HepG2 (cell line): Measurements from ENCODE around the gene NOL12. TPM values are rescaled to one million over a fixed set of nuclear protein-coding genes. Genes with fewer than 3 reads are reported as not detected.
A peak's percentile ranks its signal among the peaks of the same experiment; 100 is the strongest.

ENCODE experiments used
- ASH2L ChIP-seq: fragments of 300-600, 200-600 bp; sonication (generic); IDR thresholded peaks from 2 replicates; pipeline ENCODE4 v1.7.0; 2017; ENCODE audit warnings: low read depth, mild to moderate bottlenecking, moderate library complexity, mixed read lengths, low read length; ENCODE audit not compliant: insufficient read length
- BRD4 ChIP-seq: sonication (generic); formaldehyde crosslinking; IDR thresholded peaks from 2 replicates; pipeline ENCODE4 v1.4.0; 2020; ENCODE audit warnings: missing genetic modification reagents
- EED ChIP-seq: sonication (generic); formaldehyde crosslinking; IDR thresholded peaks from 2 replicates; pipeline ENCODE4 v1.5.0; 2020; ENCODE audit warnings: mild to moderate bottlenecking, missing genetic modification reagents
- FOXJ3 ChIP-seq: sonication (generic); formaldehyde crosslinking; IDR thresholded peaks from 2 replicates; pipeline ENCODE4 v1.4.0; 2020; ENCODE audit warnings: missing genetic modification reagents, mild to moderate bottlenecking, borderline replicate concordance
- FOXK1 ChIP-seq: sonication (generic); formaldehyde crosslinking; IDR thresholded peaks from 2 replicates; pipeline ENCODE4 v1.4.0; 2020; ENCODE audit warnings: low read depth, missing genetic modification reagents, borderline replicate concordance
- GFI1 ChIP-seq: sonication (generic); formaldehyde crosslinking; IDR thresholded peaks from 2 replicates; pipeline ENCODE4 v1.5.0; 2020; ENCODE audit warnings: missing genetic modification reagents, mild to moderate bottlenecking, borderline replicate concordance
- ISL2 ChIP-seq: sonication (generic); formaldehyde crosslinking; IDR thresholded peaks from 2 replicates; pipeline ENCODE4 v1.5.0; 2020; ENCODE audit warnings: missing genetic modification reagents
- KAT2B ChIP-seq: fragments of 150-350 bp; IDR thresholded peaks from 2 replicates; pipeline ENCODE4 v1.6.1; 2014; ENCODE audit warnings: low read depth, low read length, borderline replicate concordance
- MXD4 ChIP-seq: IDR thresholded peaks from 2 replicates; pipeline ENCODE4 v1.6.1; 2016; ENCODE audit warnings: mild to moderate bottlenecking, missing biosample characterization, missing genetic modification reagents
- NCOA2 ChIP-seq: sonication (generic); formaldehyde crosslinking; IDR thresholded peaks from 2 replicates; pipeline ENCODE4 v1.8.0; 2022; ENCODE audit warnings: inconsistent platforms
- NR2F2 ChIP-seq: IDR thresholded peaks from 2 replicates; pipeline ENCODE4 v1.6.1; 2012; ENCODE audit warnings: low read depth, inconsistent platforms, borderline replicate concordance
- POLR2G ChIP-seq: fragments of 200-400 bp; formaldehyde crosslinking; IDR thresholded peaks from 2 replicates; pipeline ENCODE4 v1.6.1; 2018; ENCODE audit warnings: mild to moderate bottlenecking, low read depth, low read length, moderate library complexity
- PTBP1 ChIP-seq: fragments of 200-400 bp; formaldehyde crosslinking; IDR thresholded peaks from 2 replicates; pipeline ENCODE4 v1.6.1; 2018; ENCODE audit warnings: low read length, low read depth; ENCODE audit not compliant: poor library complexity, severe bottlenecking
- RXRA ChIP-seq: sonication (generic); formaldehyde crosslinking; IDR thresholded peaks from 2 replicates; pipeline ENCODE4 v1.5.1; 2020; ENCODE audit warnings: missing genetic modification reagents
- SIN3B ChIP-seq: fragments of 150-350 bp; IDR thresholded peaks from 2 replicates; pipeline ENCODE4 v1.6.1; 2014; ENCODE audit warnings: low read length
- SRSF1 ChIP-seq: fragments of 200-400 bp; formaldehyde crosslinking; optimal IDR thresholded peaks from 2 replicates; pipeline ENCODE3; 2017; ENCODE audit warnings: mild to moderate bottlenecking, low read depth, low read length, moderate library complexity
- SRSF9 ChIP-seq: fragments of 200-400 bp; formaldehyde crosslinking; IDR thresholded peaks from 2 replicates; pipeline ENCODE4 v1.6.1; 2018; ENCODE audit warnings: borderline replicate concordance, mild to moderate bottlenecking, low read depth, low read length; ENCODE audit not compliant: insufficient read depth, poor library complexity, severe bottlenecking
- TRIM24 ChIP-seq: sonication (generic); formaldehyde crosslinking; IDR thresholded peaks from 2 replicates; pipeline ENCODE4 v1.8.0; 2022; ENCODE audit warnings: mild to moderate bottlenecking, missing genetic modification reagents
- YEATS4 ChIP-seq: sonication (generic); formaldehyde crosslinking; IDR thresholded peaks from 2 replicates; pipeline ENCODE4 v1.4.0; 2020; ENCODE audit warnings: missing genetic modification reagents, borderline replicate concordance
- ZNF224 ChIP-seq: sonication (generic); formaldehyde crosslinking; IDR thresholded peaks from 2 replicates; pipeline ENCODE4 v1.5.0; 2020; ENCODE audit warnings: mild to moderate bottlenecking, missing genetic modification reagents
- ZNF530 ChIP-seq: sonication (generic); formaldehyde crosslinking; IDR thresholded peaks from 2 replicates; pipeline ENCODE4 v1.5.0; 2020; ENCODE audit warnings: low read depth, mild to moderate bottlenecking, missing genetic modification reagents
- ZNF570 ChIP-seq: sonication (generic); formaldehyde crosslinking; IDR thresholded peaks from 2 replicates; pipeline ENCODE4 v1.4.0; 2020; ENCODE audit warnings: mild to moderate bottlenecking, missing genetic modification reagents, borderline replicate concordance
- ZNF589 ChIP-seq: sonication (generic); formaldehyde crosslinking; conservative IDR thresholded peaks from 2 replicates; pipeline ENCODE4 v1.8.0; 2022; ENCODE audit warnings: mild to moderate bottlenecking, moderate library complexity, missing genetic modification reagents
- ZNF614 ChIP-seq: IDR thresholded peaks from 2 replicates; pipeline ENCODE4 v1.6.1; 2018; ENCODE audit warnings: missing biosample characterization, missing genetic modification reagents, inconsistent platforms, borderline replicate concordance
- polyA plus RNA-seq, 8 experiments: library from polyadenylated mRNA; depleted of rRNA in 3 of 8; stranded (reverse) in 7 of 8; unstranded in 1 of 8; fragments of >200 nt; fragmentation: Illumina TruSeq in 4 of 8; extraction: Trizol in 4 of 8; gene quantifications; 2 replicates each; pipeline versions ENCODE4 v1.2.1 to v1.2.3, GENCODE V29; 2011 to 2016; ENCODE audit warnings: low read depth in 4 of 8, missing spikeins in 1 of 8, mixed read lengths in 1 of 8; ENCODE audit not compliant: insufficient read depth in 1 of 8
- total RNA-seq, 5 experiments: library from RNA; depleted of rRNA; stranded (reverse); fragments of >200 nt; fragmentation: Illumina TruSeq; extraction: Trizol; gene quantifications; 2 replicates each; pipeline ENCODE4 v1.2.3, GENCODE V29; 2016; ENCODE audit warnings: low read depth in 1 of 5
- TF ChIP-seq, protein P1 (sequence below): sonication (generic); formaldehyde crosslinking; IDR thresholded peaks from 2 replicates; pipeline ENCODE4 v1.8.0; 2022; ENCODE audit warnings: mild to moderate bottlenecking, missing genetic modification reagents, moderate library complexity
- TF ChIP-seq, protein P2 (sequence below): sonication (generic); formaldehyde crosslinking; IDR thresholded peaks from 2 replicates; pipeline ENCODE4 v1.4.0; 2020; ENCODE audit warnings: missing genetic modification reagents

Gene NOL12
- total and polyA plus RNA-seq, 2 of the 13 experiments (the other 11 are each of a cell fraction or from before 2014, with no cell fraction given): 14.3 to 31.4 TPM

DNA sequence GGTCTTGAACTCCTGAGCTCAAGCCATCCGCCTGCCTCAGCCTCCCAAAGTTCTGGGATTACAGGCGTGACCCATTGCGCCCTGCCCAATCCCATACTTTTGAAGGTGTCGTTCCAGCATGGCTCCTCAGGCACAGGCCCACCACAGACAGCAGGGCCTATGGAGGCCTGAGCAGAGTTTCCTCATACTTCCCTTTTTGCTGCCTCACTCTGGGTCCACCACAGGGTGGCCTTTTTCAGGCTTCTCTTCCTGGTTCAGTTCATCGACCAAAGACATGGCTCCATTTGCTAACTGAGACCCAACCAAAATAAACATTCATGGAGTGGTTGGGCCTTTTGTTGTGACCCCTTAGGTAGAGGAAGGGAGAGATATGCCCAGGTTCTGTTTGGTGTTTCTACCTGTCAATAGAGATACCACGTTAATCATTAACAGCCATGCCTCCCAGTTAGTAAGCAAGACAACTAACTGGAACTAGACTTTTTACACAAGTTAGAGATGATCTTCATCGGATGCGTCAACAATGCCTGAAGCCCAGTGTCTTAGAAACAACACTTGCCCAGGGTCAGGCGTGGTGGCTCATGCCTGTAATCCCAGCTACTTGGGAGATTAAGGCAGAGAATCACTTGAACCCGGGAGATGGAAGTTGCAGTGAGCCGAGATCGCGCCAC is 45.8 kb downstream of the NOL12 start (continued):
- no peak for TF ChIP-seq SRSF9
- TF ChIP-seq KAT2B: no peak
- TF ChIP-seq, protein P1, sequence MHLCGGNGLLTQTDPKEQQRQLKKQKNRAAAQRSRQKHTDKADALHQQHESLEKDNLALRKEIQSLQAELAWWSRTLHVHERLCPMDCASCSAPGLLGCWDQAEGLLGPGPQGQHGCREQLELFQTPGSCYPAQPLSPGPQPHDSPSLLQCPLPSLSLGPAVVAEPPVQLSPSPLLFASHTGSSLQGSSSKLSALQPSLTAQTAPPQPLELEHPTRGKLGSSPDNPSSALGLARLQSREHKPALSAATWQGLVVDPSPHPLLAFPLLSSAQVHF (CRISPR knock-in tag): no peak
- TF ChIP-seq POLR2G: peak; percentile 56
- no peak for TF ChIP-seq RXRA (CRISPR knock-in tag)
- TF ChIP-seq GFI1 (CRISPR knock-in tag): peak; percentile 71; the same call in 1 of the 2 replicates
- 0 out of 2 replicates have a peak, but pooled peaks have one; percentile 63 for TF ChIP-seq ZNF224
- no peak for TF ChIP-seq PTBP1
- TF ChIP-seq, protein P2, sequence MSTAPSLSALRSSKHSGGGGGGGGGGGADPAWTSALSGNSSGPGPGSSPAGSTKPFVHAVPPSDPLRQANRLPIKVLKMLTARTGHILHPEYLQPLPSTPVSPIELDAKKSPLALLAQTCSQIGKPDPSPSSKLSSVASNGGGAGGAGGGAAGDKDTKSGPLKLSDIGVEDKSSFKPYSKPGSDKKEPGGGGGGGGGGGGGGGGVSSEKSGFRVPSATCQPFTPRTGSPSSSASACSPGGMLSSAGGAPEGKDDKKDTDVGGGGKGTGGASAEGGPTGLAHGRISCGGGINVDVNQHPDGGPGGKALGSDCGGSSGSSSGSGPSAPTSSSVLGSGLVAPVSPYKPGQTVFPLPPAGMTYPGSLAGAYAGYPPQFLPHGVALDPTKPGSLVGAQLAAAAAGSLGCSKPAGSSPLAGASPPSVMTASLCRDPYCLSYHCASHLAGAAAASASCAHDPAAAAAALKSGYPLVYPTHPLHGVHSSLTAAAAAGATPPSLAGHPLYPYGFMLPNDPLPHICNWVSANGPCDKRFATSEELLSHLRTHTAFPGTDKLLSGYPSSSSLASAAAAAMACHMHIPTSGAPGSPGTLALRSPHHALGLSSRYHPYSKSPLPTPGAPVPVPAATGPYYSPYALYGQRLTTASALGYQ (CRISPR knock-in tag): 0 out of 2 replicates have a peak, but pooled peaks have one; percentile 38
- TF ChIP-seq ZNF589 (CRISPR knock-in tag): no peak
- TF ChIP-seq ZNF530 (CRISPR knock-in tag): no peak
- no peak for TF ChIP-seq SRSF1
- TF ChIP-seq MXD4: no peak
- TF ChIP-seq FOXJ3 (CRISPR knock-in tag): peak; percentile 78; the same call in 1 of the 2 replicates
- peak; percentile 59; the same call in 1 of the 2 replicates for TF ChIP-seq YEATS4 (CRISPR knock-in tag)
- peak; percentile 84; the same call in 1 of the 2 replicates for TF ChIP-seq FOXK1 (CRISPR knock-in tag)
- peak; percentile 74 for TF ChIP-seq ASH2L
- no peak for TF ChIP-seq TRIM24 (CRISPR knock-in tag)
- peak; percentile 62; the same call in 1 of the 2 replicates for TF ChIP-seq ZNF614 (CRISPR knock-in tag)
- peak; percentile 55; the same call in 1 of the 2 replicates for TF ChIP-seq ISL2 (CRISPR knock-in tag)
- no peak for TF ChIP-seq ZNF570 (CRISPR knock-in tag)
- peak; percentile 44; the same call in 1 of the 2 replicates for TF ChIP-seq NCOA2 (CRISPR knock-in tag)
- no peak for TF ChIP-seq NR2F2
- TF ChIP-seq BRD4 (CRISPR knock-in tag): peak; percentile 72; the same call in 1 of the 2 replicates
- no peak for TF ChIP-seq EED
- TF ChIP-seq SIN3B: no peak
